ENCODE results near the gene NAT8.
"Not testable (repeated sequence)": the region's sequence is repeated elsewhere in the genome, so short reads cannot be mapped to it uniquely, and the experiment has no call there.

GRCh38 chr2:73669976-73670375 lies 27.8 kb upstream of the NAT8 start:
- TF ChIP-seq CTCF, POLR2A (IDR thresholded peaks at IDR 0.05): not testable (repeated sequence)

Data from right lobe of liver (tissue), 4 donors.